ENCODE data around the gene FEN1.
A peak's percentile ranks its signal among the peaks of the same experiment; 100 is the strongest.

FEN1 gene

DNA sequence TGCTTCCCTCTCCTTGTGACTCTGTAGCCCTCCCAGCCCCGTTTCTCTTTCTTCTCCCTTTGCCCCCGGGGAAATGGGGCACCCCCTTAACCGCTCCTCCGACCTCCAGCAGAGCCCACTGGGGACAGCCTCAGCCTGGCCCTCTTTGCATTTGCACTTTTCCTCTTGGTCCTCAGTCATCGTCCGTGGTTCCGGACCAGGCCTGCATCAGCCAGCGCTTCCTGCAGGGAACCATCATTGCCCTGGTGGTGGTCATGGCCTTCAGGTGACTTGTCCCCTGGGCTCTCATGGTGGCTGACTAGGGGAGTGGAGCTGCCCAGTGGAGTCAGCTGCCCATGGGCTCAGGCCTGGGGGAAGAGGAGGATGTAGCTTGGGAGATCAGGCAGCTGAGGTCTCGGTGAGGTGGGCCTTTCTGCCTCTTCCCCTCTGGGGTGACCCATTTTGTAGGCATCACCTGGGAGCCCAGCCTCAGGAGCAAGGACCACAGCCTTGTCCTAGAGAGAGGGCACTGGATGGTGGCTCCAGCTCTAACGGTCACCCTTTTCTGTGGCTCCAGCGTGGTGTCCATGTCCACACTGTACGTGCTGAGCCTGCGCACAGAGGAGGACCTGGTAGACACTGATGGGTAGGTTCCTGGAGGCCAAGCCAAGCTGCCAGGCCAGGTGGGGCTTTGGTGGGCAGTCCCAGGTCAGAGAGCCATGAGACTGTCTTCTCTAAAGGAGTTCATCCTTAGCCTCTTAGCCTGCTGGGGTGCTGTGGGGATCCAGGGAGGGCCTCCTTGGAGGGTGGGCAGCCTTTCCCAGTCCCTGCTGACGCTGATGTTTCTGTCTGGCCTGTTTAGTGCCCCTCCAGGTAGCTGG, 12.8 kb upstream of the FEN1 start:
- DNase-seq: no peak
- TF ChIP-seq, protein P1, sequence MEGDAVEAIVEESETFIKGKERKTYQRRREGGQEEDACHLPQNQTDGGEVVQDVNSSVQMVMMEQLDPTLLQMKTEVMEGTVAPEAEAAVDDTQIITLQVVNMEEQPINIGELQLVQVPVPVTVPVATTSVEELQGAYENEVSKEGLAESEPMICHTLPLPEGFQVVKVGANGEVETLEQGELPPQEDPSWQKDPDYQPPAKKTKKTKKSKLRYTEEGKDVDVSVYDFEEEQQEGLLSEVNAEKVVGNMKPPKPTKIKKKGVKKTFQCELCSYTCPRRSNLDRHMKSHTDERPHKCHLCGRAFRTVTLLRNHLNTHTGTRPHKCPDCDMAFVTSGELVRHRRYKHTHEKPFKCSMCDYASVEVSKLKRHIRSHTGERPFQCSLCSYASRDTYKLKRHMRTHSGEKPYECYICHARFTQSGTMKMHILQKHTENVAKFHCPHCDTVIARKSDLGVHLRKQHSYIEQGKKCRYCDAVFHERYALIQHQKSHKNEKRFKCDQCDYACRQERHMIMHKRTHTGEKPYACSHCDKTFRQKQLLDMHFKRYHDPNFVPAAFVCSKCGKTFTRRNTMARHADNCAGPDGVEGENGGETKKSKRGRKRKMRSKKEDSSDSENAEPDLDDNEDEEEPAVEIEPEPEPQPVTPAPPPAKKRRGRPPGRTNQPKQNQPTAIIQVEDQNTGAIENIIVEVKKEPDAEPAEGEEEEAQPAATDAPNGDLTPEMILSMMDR (IDR thresholded peaks at IDR 0.05; ENCODE audit: low read depth, low read length): no peak
- no peak overlapping the region; the same call in 1 of the 2 replicates for H3K27ac ChIP-seq
- H3K9me3 ChIP-seq (ENCODE audit: severe bottlenecking): no peaks in the 10 kb centered on the region
- peaks cover 5% of the 10 kb centered on the region; the same call in 1 of the 2 replicates for H3K36me3 ChIP-seq
- H3K4me3 ChIP-seq (ENCODE audit: low read depth, low read length): no peak overlapping the region
- H3K27me3 ChIP-seq (ENCODE audit: insufficient read depth, low read depth, severe bottlenecking): no peaks in the 10 kb centered on the region

DNA sequence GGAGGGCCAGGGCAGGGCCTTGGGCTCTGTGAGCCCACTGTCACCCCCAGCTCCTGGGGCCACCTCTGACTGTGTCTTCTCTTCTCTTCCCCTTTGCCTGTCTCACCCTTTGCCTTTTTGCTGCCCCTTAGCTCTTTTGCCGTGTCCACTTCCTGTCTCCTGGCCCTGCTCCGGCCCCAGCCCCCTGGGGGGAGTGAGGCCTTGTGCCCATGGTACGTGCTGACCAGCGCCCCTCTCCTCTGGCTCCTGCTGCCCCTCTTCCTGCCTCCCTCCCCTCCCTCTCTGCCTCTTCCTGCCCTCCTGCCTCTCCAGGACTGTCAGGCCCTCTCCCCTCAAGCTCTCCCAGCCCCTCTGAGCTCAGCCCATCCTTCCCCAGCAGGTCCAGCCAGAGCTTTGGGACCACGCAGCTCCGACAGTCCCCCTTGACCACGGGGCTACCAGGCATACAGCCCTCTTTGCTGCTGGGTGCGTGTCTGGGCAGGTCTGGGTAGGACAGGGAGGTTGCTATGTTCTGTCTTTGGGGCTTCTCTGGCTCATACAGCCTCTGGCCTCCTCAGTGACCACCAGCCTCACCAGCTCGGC, 12.0 kb upstream of the FEN1 start:
- Histone ChIP-seq H3K9me3 (ENCODE audit: severe bottlenecking) (no peaks in the 10 kb centered on the region), H3K4me3 (ENCODE audit: low read depth, low read length) (no peak overlapping the region), H3K27me3 (ENCODE audit: insufficient read depth, low read depth, severe bottlenecking) (no peaks in the 10 kb centered on the region), H3K27ac (peak overlapping the region; percentile 57; the same call in 1 of the 2 replicates), H3K36me3 (peaks cover 8% of the 10 kb centered on the region; the same call in 1 of the 2 replicates)
- TF ChIP-seq, protein P1 (IDR thresholded peaks at IDR 0.05; ENCODE audit: low read depth, low read length): no peak
- no peak for DNase-seq

DNA sequence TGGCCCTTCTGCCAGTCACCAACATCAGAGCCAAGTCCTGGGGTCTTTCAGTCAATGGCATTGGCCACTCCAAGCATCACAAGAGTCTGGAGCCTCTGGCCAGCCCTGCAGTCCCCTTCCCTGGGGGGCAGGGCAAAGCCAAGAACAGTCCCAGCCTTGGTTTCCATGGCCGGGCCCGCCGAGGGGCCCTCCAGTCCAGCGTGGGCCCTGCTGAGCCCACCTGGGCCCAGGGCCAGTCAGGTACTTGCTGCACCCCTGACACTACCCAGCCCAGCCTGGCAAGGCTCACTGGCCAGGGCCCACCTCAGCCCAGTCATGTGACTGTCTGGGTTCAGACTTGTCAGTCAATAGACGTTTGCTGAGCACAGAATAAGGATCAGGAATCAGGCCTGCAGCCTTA, 11.1 kb upstream of the FEN1 start:
- Histone ChIP-seq H3K27me3 (ENCODE audit: insufficient read depth, low read depth, severe bottlenecking) (no peaks in the 10 kb centered on the region), H3K9me3 (ENCODE audit: severe bottlenecking) (no peaks in the 10 kb centered on the region), H3K4me3 (ENCODE audit: low read depth, low read length) (no peak overlapping the region), H3K36me3 (peaks cover 17% of the 10 kb centered on the region), H3K27ac (peak overlapping the region; percentile 57)
- DNase-seq: no peak
- TF ChIP-seq, protein P1 (IDR thresholded peaks at IDR 0.05; ENCODE audit: low read depth, low read length): no peak

DNA sequence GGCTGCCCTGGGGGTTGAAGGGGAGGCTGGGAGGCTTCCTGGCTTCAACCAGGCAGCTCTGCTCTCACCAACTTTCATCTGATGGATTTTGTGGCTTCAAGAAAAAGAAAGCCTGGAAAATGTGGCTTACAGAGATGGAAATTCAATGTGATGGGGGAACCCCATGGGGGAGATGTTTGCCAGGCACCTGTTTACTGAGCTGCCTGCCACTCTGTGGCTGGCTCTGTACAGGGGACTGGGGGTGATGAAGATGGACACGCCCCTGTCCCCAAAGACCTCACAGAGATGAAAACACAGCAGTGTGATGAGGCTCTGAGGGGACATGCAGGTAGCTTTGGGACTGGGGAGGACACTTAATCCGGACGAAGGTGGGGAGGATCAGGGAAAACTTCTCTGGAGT, 10.4 kb upstream of the FEN1 start:
- no peak for DNase-seq
- TF ChIP-seq, protein P1 (IDR thresholded peaks at IDR 0.05; ENCODE audit: low read depth, low read length): no peak
- Histone ChIP-seq H3K36me3 (peaks cover 24% of the 10 kb centered on the region), H3K27me3 (ENCODE audit: insufficient read depth, low read depth, severe bottlenecking) (no peaks in the 10 kb centered on the region), H3K9me3 (ENCODE audit: severe bottlenecking) (no peaks in the 10 kb centered on the region), H3K4me3 (ENCODE audit: low read depth, low read length) (no peak overlapping the region), H3K27ac (no peak overlapping the region)

DNA sequence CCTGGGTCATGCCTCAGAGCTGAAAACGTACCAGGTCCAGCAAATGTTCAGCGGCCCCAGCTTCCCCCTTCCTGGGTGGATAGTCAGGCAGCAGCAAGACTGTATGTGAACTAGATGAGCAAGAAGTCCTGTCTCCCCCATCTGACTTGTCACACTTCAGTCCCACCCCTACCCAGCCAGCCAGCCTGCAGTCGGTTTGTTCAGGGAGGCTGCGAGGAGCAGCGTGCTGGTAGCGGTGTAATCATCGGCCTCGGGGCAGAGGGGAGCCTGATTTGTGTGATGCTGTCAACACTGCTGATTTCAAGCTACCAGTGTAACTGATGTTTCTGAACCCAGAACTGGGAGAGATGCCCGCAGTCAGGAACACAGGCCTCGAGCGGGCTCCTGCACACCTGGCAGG, 9.9 kb upstream of the FEN1 start:
- Histone ChIP-seq H3K36me3 (peaks cover 29% of the 10 kb centered on the region), H3K4me3 (ENCODE audit: low read depth, low read length) (no peak overlapping the region)
- TF ChIP-seq, protein P1 (IDR thresholded peaks at IDR 0.05; ENCODE audit: low read depth, low read length): no peak

More for the DNA sequence above, 9.9 kb upstream of the FEN1 start:
- no peaks in the 10 kb centered on the region for H3K9me3 ChIP-seq (ENCODE audit: severe bottlenecking)
- H3K27me3 ChIP-seq (ENCODE audit: insufficient read depth, low read depth, severe bottlenecking): no peaks in the 10 kb centered on the region
- H3K27ac ChIP-seq: no peak overlapping the region
- no peak for DNase-seq

Measured in WERI-Rb-1 (cell line).